Endothelial cell of umbilical vein (primary cell): ENCODE measurements around the gene TMEM14A. TPM values are rescaled to one million over a fixed set of nuclear protein-coding genes. Genes with fewer than 3 reads are reported as not detected.

Experiments
- BruUV-seq: library from RNA; stranded (reverse); fragments of 400-500 nt; replicated peaks from 2 replicates; lab custom pipeline; 2021; lab: Mats Ljungman, UMichigan
- CTCF ChIA-PET: fragments of 300-600, 350-600 bp; sonication (Branson Sonifier 250); formaldehyde crosslinking; loops from one replicate; lab custom pipeline; 2021; ENCODE audit warnings: antibody characterized with exemption, inconsistent platforms; lab: Charles Lee
- POLR2A ChIA-PET: fragments of 300-600, 350-600 bp; sonication (Branson Sonifier 250); formaldehyde crosslinking; loops from one replicate; lab custom pipeline; 2021; ENCODE audit warnings: antibody characterized with exemption, inconsistent platforms; lab: Charles Lee
- DNase-seq: peaks from one replicate; pipeline ENCODE4 v3.0.0-alpha.2; 2011; ENCODE audit warnings: low read depth, low spot score
- FAIRE-seq: peaks from 2 replicates; lab custom pipeline; 2011; peaks lifted over from hg19 to GRCh38; lab: Jason Lieb, UNC
- H2AFZ ChIP-seq: 2 replicates; pipeline ENCODE4 v1.6.0; 2012; ENCODE audit warnings: low read depth, low read length, control low read depth, inconsistent platforms
- H3K27ac ChIP-seq: 2 replicates; pipeline ENCODE4 v1.5.1; 2011; ENCODE audit warnings: low read depth, mild to moderate bottlenecking, control low read depth, low read length, moderate library complexity; ENCODE audit not compliant: insufficient read depth
- H3K27me3 ChIP-seq, 2 experiments: 2 replicates each; pipeline versions ENCODE4 v1.6.0 to v1.6.1; 2011; ENCODE audit warnings: low read length in 2 of 2, mixed read lengths in 1 of 2; ENCODE audit not compliant: control insufficient read depth in 2 of 2, insufficient read depth in 2 of 2
- H3K36me3 ChIP-seq, 2 experiments: 2 replicates in 1 of 2; 3 replicates in 1 of 2; pipeline ENCODE4 v1.5.1; 2011; ENCODE audit warnings: low read length in 2 of 2, mild to moderate bottlenecking in 1 of 2, moderate library complexity in 1 of 2; ENCODE audit not compliant: control insufficient read depth in 2 of 2, insufficient read depth in 2 of 2; ENCODE audit errors: extremely low read depth in 1 of 2
- H3K4me1 ChIP-seq: 3 replicates; pipeline ENCODE4 v1.5.1; 2011; ENCODE audit warnings: mild to moderate bottlenecking, low read length; ENCODE audit not compliant: control insufficient read depth, insufficient read depth; ENCODE audit errors: extremely low read depth
- H3K4me2 ChIP-seq: 2 replicates; pipeline ENCODE4 v1.6.1; 2011; ENCODE audit warnings: low read length, control low read depth, mixed read lengths; ENCODE audit not compliant: insufficient read depth
- H3K4me3 ChIP-seq, 3 experiments: fragments of 200-600 bp in 1 of 3; sonication (generic), shearing (Covaris generic) in 1 of 3; replicated peaks in 1 of 3; 2 replicates each; pipeline ENCODE4 v1.5.1; 2011 to 2016; ENCODE audit warnings: control low read depth in 3 of 3, low read length in 3 of 3, mild to moderate bottlenecking in 2 of 3, inconsistent platforms in 1 of 3, low read depth in 1 of 3, moderate library complexity in 1 of 3; ENCODE audit not compliant: insufficient read depth in 1 of 3
- H3K79me2 ChIP-seq: 2 replicates; pipeline ENCODE4 v1.6.0; 2012; ENCODE audit warnings: low read length, inconsistent platforms; ENCODE audit not compliant: control insufficient read depth, insufficient read depth
- H3K9ac ChIP-seq: replicated peaks from 2 replicates; pipeline ENCODE3; 2011; ENCODE audit warnings: low read length, control low read depth; ENCODE audit not compliant: insufficient read depth; ENCODE audit errors: extremely low read depth
- H3K9me1 ChIP-seq: replicated peaks from 3 replicates; pipeline ENCODE4 v1.6.0; 2011; ENCODE audit warnings: mild to moderate bottlenecking, low read length; ENCODE audit not compliant: control insufficient read depth, insufficient read depth; ENCODE audit errors: extremely low read depth
- H3K9me3 ChIP-seq: replicated peaks from 2 replicates; pipeline ENCODE4 v1.5.1; 2012; ENCODE audit warnings: low read length, inconsistent platforms; ENCODE audit not compliant: control insufficient read depth, insufficient read depth
- H4K20me1 ChIP-seq: replicated peaks from 2 replicates; pipeline ENCODE3; 2011; ENCODE audit warnings: mild to moderate bottlenecking, low read length; ENCODE audit not compliant: control insufficient read depth, insufficient read depth; ENCODE audit errors: extremely low read depth
- CTCF ChIP-seq, 2 donors: IDR thresholded peaks; 1 replicate in 1 of 2; 2 replicates in 1 of 2; pipeline ENCODE4 v1.5.1; 2011; ENCODE audit warnings: low read length in 2 of 2, mild to moderate bottlenecking in 2 of 2, moderate library complexity in 2 of 2, control low read depth in 1 of 2, inconsistent platforms in 1 of 2, low read depth in 1 of 2; ENCODE audit not compliant: insufficient read depth in 1 of 2; ENCODE audit errors: extremely low read depth in 1 of 2
- EZH2 ChIP-seq: IDR thresholded peaks from 2 replicates; pipeline ENCODE4 v1.6.1; 2012; ENCODE audit warnings: borderline replicate concordance, low read depth, mild to moderate bottlenecking, moderate library complexity, low read length, inconsistent platforms; ENCODE audit not compliant: severe bottlenecking
- FOS ChIP-seq: IDR thresholded peaks from 2 replicates; pipeline ENCODE4 v1.6.1; 2011; ENCODE audit warnings: mild to moderate bottlenecking, low read length, moderate library complexity, borderline replicate concordance; ENCODE audit not compliant: insufficient read depth
- GATA2 ChIP-seq: IDR thresholded peaks from 2 replicates; pipeline ENCODE4 v1.7.0; 2011; ENCODE audit warnings: low read depth, mild to moderate bottlenecking, moderate library complexity, mixed read lengths, low read length; ENCODE audit not compliant: insufficient read length, insufficient read depth
- JUN ChIP-seq: IDR thresholded peaks from 2 replicates; pipeline ENCODE4 v1.6.1; 2011; ENCODE audit warnings: borderline replicate concordance, low read depth; ENCODE audit not compliant: insufficient read length, insufficient read depth
- MAX ChIP-seq: IDR thresholded peaks from 2 replicates; pipeline ENCODE4 v1.6.1; 2011; ENCODE audit not compliant: insufficient read depth, insufficient read length
- MYC ChIP-seq: IDR thresholded peaks from one replicate; pipeline ENCODE4 v1.6.1; 2011; ENCODE audit warnings: mild to moderate bottlenecking, low read depth, low read length
- POLR2A ChIP-seq: IDR thresholded peaks from 2 replicates; pipeline ENCODE4 v1.6.1; 2012; ENCODE audit warnings: low read depth, mild to moderate bottlenecking, control low read depth, low read length
- POLR2AphosphoS5 ChIP-seq: IDR thresholded peaks from 2 replicates; pipeline ENCODE4 v1.6.1; 2012; ENCODE audit warnings: low read depth, mild to moderate bottlenecking, control low read depth, low read length, moderate library complexity; ENCODE audit not compliant: insufficient read depth
- dilution Hi-C: fragments of 300-500 bp; cut with MboI; formaldehyde crosslinking; loops from one replicate; pipeline ENCODE4 v1.15.0; 2019; ENCODE audit warnings: low sequenced_read_pairs; ENCODE audit not compliant: extremely low pct_ligation_motif_present
- intact Hi-C: fragments of 100-400 bp; cut with micrococcal nuclease; formaldehyde crosslinking; loops from one replicate; pipeline ENCODE4 v1.10.0; 2022
- polyA plus RNA-seq, 4 experiments: library from polyadenylated mRNA; depleted of rRNA in 3 of 4; stranded (reverse) in 3 of 4; unstranded in 1 of 4; fragments of >200 nt; gene quantifications; 2 replicates each; pipeline versions ENCODE4 v1.2.1 to v1.2.3, GENCODE V29; 2011 to 2012; ENCODE audit warnings: missing spikeins in 1 of 4
- total RNA-seq: library from RNA; stranded (reverse); gene quantifications from 2 replicates; pipeline ENCODE4 v1.2.3, GENCODE V29; 2021

TMEM14A gene
- total and polyA plus RNA-seq, 2 donors (not counting 3 experiments of a cell fraction or from before 2014, with no cell fraction given) = 19.5 to 33.7 TPM

DNA sequence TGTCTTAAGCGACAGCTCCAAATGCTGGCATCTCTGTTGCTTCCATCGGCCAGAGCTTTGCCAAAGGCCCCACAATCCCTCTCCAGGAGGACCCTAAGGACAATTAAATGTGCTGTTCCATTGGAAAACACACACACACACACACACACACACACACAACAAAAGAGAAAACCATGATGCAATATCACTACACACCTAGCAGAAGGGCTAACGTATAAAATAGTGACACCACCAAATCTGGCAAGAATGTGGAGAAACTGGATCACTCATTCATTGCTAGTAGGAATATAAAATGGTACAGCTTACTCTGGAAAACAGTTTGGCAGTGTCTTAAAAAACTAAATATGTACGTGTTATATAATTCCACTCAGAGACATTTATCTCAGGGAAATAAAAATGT is 13.0 kb upstream of the TMEM14A start:
- H3K79me2 ChIP-seq = no peaks in the 10 kb centered on the region
- no TSS peak for BruUV-seq
- TF ChIP-seq GATA2 = no peak
- TF ChIP-seq EZH2 = no peak
- TF ChIP-seq JUN = no peak
- TF ChIP-seq FOS = no peak
- no peak for TF ChIP-seq POLR2AphosphoS5
- TF ChIP-seq POLR2A = no peak
- TF ChIP-seq MYC = no peak
- no peak for TF ChIP-seq CTCF (IDR thresholded peaks at IDR 0.05; ENCODE audit: extremely low read depth in 1 of 2, insufficient read depth in 1 of 2, low read depth in 1 of 2, low read length in 2 of 2)
- TF ChIP-seq MAX = no peak
- POLR2A ChIA-PET = no interaction called here
- H3K4me1 ChIP-seq = no peaks in the 10 kb centered on the region
- H3K4me2 ChIP-seq = no peak overlapping the region
- H3K27ac ChIP-seq = no peak overlapping the region
- H3K4me3 ChIP-seq = no peak overlapping the region
- no peaks in the 10 kb centered on the region for H3K36me3 ChIP-seq
- no peak for DNase-seq
- peaks cover 4% of the 10 kb centered on the region in 2 experiments for H3K27me3 ChIP-seq
- H3K9me3 ChIP-seq = no peaks in the 10 kb centered on the region
- FAIRE-seq = no peak
- dilution Hi-C loops (loop anchor here (25.0 kb wide), 1 partner anchor 271 kb away; no protein-coding TSS in a partner anchor), intact Hi-C loops (no loop called here)
- H4K20me1 ChIP-seq = no peaks in the 10 kb centered on the region
- H3K9me1 ChIP-seq = no peaks in the 10 kb centered on the region
- no peak overlapping the region for H3K9ac ChIP-seq
- H2AFZ ChIP-seq = no peak overlapping the region
- CTCF ChIA-PET = interaction anchor here (0.7 to 0.9 kb wide), 2 partner anchors 242 to 250 kb away, joined by 3 to 4 read pairs; no protein-coding TSS in a partner anchor
